ENCODE results near the gene BARHL2.

The BARHL2 gene

DNA sequence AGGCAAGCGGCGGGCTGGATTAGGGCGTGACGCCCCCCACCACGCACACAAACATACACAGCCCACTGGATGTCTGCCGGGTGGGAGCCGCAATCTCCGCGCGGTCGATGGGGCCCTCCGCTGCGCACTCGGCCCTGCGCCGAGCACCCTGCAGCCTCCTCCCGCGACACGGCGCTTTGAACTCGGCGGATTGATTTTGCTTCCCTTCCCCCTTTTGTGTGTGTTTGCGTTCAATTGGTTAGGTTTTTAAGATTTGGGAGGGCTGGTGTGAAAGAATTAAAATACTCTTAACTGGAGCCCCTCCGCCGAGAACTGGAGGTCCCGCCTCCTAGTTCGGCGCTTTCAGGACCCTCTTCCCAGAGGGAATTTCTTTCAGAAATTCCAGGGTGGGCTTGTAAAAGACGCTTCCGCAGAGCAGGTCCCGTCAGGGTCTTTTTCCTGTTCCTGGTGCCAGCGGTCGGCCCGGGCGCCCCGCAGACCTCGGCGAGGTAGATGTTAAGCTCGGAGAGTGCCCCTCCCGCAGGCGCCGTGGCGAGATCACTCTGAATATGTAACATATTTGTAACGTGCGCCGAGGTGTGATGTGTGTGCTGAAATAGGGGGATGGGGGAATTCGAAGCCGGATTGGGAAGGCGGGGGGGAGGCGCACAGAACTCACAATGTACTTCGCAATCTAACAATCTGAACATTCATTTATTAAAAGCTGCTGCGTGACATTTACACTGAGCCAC lies 8.0 kb upstream of the BARHL2 start:
- DNase-seq (ENCODE audit: low spot score) = no peak

DNA sequence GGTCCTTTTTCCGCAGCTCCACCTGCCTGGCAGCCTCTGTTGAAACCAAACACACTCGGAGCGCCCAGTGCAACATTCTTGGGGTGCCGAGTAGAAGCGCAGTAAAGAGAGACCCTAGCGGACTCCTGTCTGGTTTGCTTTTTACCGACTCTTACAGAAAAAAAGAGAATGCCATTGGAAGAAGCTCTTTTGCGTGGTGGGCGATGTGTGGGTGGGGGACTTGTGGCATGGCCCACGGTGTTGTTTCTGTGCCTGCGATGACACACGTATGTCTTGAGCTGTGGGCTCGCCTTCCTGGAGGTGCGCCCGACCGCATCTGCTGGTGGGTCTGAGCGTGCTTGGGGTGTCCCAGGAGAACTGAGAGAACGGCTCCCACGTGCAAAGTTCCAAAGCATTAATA lies 7.3 kb upstream of the BARHL2 start:
- no peak for DNase-seq (ENCODE audit: low spot score)

DNA sequence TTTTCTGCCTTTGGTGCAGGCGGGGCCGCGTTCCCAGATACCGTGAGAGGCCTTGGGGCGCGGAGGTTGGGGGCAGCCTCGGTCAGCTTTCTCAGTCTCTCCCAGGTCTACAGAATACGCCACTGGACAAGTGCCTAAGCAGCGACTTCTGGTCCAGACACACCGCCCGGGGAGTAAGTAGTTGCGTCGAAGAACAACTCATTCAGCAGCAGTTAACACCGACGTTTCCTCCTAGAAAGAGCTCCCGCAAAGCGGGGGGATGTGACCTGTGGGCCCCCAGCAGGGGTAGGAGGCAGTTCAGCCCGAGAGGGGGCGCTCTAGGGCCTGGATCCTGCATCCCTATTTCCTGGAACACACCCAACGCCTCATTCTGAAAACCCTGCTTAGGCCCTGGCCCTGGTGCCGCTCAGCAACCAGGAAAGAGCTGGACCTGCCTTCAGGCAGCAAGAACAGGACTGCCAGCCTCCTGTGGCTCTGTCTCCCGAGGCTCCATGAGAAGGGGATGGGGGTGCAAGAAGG lies 6.5 kb upstream of the BARHL2 start:
- no peak for DNase-seq (ENCODE audit: low spot score)

DNA sequence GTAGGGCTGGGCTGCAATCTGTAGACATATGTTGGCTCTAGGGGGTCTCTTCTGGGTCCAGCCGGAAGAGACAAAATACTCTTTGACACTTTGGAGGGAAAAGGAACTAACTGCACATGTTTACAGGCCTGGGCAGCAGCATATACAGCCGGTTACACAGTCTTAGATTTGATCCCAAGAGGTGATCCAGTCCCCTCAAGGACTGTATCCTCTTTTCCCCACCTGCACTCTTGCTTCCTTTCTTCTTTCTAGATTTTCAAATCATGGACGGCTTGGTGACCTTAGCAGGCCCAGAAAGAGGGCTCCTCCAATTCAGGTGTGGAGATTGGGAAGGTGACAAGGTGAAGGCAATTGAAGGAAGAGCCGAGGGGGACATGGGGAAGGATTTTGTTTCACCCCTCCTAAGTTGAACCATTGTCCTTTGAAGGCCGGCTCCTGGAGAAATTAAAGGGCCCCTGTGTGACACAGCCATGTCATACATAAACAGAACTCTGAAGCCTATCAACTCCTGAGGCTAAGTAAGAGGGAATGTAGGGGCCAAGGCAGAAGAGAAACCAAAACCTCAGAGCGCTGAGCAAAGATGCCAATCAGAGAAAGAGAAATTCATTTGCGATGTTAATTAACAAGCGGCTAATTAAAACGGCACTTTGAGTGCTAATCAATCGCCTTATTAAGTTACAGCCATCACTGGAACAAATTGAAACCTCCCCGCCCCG lies 5.9 kb upstream of the BARHL2 start:
- DNase-seq (ENCODE audit: low spot score) = no peak

DNA sequence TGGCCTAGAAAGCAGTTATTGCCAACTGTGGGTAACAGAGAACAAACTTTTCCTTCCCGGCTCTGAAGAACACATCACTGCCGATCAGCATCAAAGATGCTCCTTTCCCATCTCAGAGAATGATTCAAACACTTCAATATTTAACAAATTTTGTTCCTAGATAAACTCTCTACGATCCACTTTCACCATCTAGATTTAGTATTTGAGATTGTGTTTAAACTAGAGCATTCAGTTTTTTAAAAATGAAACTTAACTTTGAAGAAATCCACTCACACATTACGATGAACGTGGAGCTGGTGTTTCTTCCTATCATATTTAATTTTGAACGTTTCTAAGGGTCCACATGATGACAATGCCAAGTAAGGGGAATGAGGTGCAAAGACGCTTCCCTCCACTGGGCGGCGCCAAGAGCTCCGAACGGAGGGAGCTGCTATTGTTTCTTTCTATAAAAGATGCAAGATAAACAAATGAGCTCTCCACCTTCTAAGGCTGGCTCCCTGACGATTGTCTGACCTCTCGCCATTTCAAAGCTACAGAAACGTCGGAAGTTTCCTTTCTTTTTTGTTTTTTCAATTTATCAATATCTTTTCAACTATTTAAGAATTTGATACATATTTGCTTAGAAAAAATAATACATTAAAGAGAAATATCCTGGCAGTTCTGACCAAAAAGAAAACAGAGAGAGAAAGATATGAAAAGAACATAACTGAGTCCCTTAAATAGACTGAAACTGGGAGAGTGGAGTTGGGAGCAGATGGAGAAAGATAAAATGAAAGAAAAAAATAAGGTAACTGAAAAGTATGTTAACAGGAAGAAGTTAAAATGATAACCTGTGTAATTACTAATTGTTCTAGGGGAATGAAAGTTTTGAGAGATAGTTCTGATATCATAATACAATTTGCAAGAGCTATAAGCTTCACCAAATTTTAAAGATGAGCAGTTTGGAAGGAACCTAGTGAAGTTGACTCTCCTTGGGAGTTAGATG lies 4.4 kb upstream of the BARHL2 start:
- DNase-seq (ENCODE audit: low spot score) = peak; percentile 16

DNA sequence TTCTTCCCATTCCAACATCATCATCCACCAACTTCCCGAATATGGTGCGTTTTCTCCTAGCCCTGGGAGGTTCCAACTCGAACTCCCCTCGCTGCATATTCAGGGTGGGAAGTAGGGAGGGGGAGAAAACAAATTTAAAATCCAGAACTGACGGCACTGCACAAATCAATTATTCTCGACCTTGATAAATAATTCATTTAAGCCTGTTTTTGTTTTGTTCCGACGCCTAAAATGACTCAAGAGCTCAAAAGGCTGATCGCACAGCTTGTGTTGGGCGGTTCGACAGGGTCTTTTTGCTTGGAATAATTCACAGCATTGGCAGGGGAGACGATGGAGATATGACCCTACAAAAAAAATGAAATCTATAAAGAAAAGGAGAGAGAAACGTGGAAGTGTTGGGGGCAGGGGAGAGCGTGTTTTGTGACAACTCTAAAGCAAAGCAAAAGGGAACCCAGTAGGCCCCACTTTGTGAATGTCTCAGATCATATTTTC lies 3.1 kb upstream of the BARHL2 start:
- no peak for DNase-seq (ENCODE audit: low spot score)

DNA sequence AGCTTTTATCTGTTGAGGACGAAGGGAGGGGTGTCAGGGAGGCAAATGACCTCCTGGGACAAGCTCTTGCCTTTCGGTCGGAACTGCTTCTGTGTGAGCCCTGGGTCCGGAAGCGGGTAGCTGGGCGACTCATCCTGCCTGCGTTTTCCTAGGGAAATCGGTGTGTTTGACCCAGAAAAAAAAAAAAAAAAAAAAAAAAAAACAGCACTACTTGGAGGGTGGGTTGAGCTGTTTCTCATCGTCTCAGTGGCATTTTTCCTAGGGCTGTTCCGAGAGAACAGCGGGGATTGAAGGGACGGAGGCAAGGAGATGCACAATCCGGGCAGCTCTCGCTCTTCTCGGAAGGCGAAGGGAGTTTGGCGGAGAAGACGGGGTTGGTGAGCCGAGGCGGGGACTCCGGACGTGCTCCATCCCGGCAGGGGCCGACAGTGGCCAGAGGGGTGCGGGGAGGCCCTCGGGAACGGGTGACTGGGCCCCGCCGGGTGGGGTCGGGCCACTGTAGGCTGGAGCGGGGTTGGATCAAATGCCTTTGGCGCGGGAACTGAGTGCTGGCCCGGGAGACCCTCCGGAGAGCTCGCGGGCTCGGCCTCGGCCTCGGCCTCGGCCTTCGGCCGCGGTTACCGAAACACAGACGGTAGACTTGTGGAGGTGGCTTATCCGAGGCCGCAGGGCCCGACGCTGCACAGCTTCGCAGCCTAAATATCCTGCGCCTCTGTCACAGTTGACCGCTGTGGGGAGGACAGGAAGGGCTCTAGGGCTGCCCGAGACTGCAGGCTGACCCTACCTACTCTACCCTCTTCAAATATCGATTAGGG lies 2.4 kb upstream of the BARHL2 start:
- no peak for DNase-seq (ENCODE audit: low spot score)

DNA sequence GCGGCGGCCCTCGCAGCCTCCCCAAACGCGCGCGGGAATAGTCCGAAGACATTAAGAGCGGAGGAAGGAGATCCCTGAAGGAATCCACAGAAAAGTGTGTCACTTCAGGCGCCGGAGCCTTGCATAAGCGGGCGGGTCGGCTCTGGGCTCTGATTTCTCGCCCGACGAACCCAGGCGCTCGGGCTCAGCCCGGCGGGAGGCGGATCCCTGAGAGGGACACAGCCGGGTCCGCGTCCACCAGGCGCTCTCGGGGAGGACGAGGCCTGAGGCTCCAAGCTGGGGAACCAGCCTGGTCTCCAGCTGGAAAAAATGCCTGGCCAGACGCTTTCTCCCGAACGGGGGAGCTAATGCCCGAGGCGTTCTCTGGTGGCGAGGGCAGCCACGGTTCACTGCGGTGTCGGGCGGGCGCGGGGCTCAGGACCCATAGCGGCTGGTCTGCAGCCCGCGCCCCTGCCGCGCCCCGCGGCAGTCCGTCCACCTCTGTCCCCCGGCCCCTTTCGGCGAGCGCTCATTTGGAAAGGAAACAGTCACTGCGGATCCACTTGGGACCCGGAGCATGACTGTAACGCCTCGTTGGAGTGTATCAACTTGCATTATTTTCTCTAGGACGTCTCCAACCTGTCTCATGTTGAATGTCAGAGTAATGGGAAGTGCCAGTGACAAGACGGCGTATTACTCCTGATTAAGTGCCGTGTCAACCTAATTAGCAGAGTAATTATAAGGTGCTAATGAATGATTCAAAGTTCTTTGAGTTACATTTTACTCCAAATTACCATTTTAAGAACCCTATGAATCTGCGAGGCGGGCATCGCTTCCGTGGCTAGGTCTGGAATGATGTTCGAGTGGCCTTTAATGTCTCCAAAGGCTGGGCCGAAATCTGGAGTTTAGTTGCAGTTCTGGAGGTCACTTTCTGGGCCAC lies 1.6 kb upstream of the BARHL2 start:
- no peak for DNase-seq (ENCODE audit: low spot score)

DNA sequence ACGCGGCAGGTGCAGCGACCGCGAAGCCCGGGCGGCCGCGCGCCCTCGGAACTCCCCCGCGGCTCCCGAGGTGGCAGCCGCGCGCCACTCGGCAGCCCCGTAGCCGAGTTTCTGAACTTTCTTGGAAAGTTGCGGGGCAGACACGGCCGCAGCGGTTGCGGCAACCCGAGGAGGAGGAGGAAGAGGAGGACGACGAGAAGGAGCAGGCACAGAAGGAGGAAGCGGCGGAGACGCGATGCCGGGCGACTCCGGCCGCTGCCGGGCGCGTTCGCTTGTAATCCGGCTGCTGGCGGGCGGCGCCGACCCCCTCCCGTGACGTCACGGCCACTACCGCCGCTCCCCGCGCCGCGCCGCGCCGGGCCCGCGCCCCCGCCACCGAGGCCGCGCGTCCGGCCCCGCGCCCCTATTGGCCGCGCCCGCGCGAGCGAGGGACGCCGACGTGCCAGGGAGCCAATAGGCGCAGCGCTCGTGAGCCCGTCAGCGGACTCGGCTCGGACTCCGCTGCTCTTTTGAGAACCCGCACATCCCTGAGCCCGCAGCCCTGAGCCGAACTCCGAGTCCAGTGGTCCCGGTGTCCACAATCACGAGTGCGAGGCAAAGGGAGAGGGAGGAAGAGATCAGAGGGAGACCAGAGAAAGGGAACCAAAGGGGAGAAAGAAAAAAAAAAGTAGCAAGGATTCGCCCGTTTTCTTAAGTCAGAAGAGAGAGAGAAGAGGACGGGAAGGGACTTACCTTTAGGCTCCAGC lies 736 bp upstream of the BARHL2 start:
- DNase-seq (ENCODE audit: low spot score) = no peak

DNA sequence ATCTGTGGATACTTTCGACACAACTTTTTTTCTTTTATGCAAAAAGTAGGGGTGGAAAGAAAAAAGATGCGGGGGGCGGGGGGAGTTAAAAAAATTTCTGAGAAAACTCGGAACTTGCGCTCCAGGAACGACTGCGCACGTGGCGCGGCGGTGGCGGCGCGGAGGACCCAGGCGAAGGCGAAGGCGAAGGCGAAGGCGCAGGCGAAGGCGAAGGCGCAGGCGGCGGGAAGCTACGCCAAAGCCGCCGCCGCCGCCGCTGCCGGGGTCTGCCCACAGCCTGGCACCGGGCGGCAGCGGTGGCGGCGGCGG lies 208 bp upstream of the BARHL2 start:
- no peak for DNase-seq (ENCODE audit: low spot score)

DNA sequence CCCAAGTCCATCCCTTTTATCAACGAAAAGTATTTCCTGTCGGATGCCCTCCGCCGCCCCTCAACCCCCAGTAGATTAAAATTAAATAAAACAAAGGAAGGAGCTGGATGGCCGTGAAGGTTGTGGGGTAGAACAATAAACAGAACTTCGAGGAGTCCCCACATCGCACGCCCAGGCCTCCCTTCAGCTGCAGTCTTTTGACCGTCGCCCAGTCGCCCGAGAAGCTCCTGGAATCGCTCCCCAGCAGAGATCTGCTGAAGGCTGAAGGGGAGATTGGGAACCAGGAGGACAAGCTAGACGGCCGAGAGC lies 905 bp downstream of the BARHL2 start:
- no peak for DNase-seq (ENCODE audit: low spot score)

DNA sequence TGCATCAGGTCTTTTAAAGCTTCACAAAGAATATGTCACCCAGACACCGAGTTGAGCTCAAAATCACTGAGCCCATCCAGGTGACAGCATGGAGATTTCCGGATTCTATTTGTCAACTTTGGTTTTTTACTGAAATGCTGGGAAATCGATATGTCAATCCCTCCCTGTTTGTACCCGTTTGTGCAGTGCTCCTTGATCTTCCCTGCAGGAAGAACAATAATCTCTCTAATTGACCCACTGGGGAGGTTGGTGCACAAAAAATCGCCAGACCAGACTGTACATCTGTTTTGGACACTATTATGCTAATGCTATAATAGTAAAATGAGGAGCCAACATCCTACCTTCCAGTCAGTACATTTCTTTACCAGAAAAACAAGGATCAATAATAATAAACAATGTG lies 1.8 kb downstream of the BARHL2 start:
- DNase-seq (ENCODE audit: low spot score) = no peak

DNA sequence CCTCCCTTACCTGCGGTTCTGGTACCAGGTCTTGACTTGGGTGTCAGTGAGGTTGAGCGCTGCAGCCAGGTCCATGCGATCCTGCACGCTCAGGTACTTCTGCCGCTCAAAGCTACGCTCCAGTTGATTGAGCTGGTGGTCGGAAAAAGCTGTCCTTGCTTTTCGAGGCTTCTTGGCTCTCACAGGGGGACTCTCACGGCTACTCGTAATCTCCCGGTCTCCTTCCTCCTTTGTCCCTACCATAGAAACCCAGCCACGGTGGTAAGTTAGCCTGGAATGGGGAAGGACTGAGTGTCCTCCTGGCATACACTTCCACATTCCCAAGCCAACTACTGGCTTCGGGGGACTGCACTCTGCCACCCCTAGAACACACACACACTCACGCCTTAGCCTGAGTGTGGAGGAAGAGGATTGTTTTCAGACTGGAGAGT lies 2.6 kb downstream of the BARHL2 start:
- no peak for DNase-seq (ENCODE audit: low spot score)

DNA sequence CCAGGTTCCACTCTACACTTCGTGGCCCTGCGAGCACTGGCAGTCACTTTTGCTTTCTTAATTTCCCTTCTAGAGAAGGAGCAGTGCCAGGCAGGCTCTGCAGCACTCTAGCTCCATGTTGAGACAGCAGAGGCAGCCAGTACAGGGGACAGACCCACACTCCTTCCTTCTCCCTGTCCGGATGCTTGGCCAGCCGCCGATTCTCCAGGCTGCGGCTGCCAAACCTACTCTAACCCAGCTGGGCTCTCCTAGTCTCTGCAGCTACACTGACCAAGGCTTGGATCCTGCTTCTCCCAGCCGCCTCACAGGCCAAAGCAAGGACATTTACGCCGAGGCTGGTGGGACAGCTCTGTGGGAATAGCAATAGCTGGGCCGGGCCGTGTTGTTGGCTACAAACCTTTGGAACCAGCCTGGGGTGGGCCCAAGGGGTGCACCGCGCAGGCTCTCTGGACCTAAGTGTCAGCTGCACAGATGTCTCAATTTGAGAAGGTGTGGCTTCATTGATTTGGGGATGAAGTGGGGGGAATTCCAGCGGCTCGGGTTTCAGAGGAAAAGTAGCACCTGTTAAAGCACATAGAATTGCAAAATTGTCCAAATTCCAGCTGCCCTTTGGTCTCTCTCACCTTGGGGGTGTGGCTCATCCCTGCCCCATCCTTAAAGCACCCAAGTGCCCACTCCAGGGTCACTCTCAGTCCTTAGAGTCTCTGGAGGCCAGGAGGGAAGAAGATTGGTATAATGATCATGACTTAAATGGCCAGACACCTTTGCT lies 3.2 kb downstream of the BARHL2 start:
- DNase-seq (ENCODE audit: low spot score) = no peak

DNA sequence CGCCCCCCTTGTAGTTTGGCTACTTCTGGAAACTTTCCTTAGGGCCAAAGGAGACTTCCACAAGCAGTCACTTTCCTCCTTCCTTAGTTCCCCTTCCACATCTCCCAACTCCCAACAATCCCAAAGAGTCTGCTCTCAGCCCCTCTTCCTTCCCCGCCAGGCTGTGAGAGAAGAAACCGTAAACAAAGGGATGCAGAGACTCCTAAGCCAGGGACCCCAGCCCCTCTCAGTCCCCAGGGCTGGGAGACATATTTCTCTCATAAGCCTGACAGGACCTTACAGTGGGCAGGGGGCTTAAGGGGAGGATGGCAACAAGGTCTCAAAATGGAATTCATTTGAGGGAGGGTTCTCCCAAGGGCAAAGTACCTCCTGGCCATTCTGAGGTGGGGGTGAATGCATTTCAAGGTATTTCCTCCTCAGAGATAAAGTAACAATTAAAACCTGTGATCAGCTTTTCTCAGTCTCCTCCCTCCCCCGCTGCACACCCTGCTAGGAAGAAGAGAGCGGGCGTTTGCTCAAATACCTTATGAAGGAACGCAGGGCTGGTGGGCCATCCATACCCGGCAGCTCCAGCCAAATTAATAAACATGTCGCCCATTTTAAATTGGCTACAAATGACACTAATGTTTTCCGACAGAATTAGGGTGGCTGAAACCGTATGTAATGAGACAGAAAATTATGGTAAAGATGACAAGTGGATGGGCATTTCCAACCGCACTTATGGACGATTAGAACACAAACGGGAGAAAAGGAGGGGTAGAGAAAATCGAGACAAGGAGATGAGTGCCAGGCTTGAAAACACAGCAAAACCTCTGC lies 4.0 kb downstream of the BARHL2 start:
- no peak for DNase-seq (ENCODE audit: low spot score)

DNA sequence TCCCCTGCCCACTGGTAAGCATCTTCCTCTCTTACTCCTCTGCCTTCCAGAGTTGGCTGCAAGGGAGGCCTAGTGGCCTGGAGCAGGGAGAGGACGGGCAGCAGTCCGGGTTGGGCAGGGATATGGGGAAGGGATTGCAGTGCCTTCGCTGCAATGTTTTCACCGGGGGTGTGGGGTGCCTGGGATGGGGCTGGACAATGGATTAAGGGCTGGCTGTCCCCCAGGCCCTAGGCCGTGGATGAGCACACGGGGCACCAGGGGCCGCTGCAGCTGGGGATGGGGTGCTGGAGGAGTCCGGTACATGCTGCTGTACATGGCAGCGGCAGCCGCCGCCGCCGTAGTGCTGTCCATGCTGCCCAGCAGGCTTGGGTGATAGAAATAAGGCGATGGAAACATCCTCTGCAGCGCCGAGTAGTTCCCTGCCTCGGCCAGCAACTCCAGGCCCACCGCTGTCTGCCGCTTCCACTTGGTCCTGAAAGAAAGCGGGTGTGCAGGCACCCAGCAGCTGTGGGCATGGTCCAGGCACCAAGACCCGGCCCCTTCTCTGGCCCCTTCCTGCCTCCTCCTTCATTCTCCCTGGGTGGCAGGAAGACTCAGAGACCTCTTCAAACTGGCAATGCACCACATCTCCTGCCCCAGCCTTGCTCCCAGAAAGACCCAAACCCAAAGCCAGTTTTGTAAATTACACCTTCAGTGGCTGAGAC lies 4.8 kb downstream of the BARHL2 start:
- DNase-seq (ENCODE audit: low spot score) = no peak

DNA sequence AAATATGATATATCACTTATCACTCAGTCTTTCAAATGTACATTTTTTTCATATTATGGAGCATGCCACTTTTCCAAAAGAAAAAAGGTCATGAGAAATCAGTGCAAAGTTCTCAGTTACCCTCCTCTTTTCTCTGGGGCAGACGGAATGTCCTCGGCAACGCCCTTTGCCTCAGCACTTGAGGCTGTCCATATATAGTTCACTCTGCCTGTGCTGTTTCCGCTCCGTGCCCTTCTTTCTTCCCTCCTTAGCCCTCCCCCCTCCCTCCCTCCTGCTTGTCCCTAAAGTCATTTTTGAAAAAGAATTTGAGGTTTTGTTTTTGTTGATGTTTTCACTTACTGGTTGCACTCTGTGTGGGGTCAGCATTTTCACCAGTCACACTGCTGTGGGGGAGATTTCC lies 5.4 kb downstream of the BARHL2 start:
- no peak for DNase-seq (ENCODE audit: low spot score)
